HG03066 (cell line): ENCODE results near the gene ENO1.

Source experiments
- ATAC-seq: cut with Tn5 transposase; IDR thresholded peaks from one replicate; pipeline ENCODE4 v1.9.1; 2021; ENCODE audit warnings: low read depth; ENCODE audit not compliant: unreplicated experiment

The ENO1 gene

GRCh38 chr1:8871965-8872399 lies 6.5 kb downstream of the ENO1 start:
- ATAC-seq, result no peak

- no peak for ATAC-seq
Observed at GRCh38 chr1:8871539-8871935, 6.9 kb downstream of the ENO1 start.

- no peak for ATAC-seq
Observed at GRCh38 chr1:8870616-8871538, 7.6 kb downstream of the ENO1 start.

GRCh38 chr1:8870103-8870502 lies 8.4 kb downstream of the ENO1 start:
- no peak for ATAC-seq

- ATAC-seq, result no peak
Observed at GRCh38 chr1:8867878-8868567, 10.5 kb downstream of the ENO1 start.

GRCh38 chr1:8866792-8867415 lies 11.6 kb downstream of the ENO1 start:
- no peak for ATAC-seq

GRCh38 chr1:8866173-8866791 lies 12.2 kb downstream of the ENO1 start:
- no peak for ATAC-seq

- no peak for ATAC-seq
Observed at GRCh38 chr1:8864713-8865344, 13.7 kb downstream of the ENO1 start.

GRCh38 chr1:8863794-8864233 lies 14.7 kb downstream of the ENO1 start:
- ATAC-seq, result no peak

GRCh38 chr1:8863138-8863537 lies 15.3 kb downstream of the ENO1 start:
- no peak for ATAC-seq

GRCh38 chr1:8862528-8862927 lies 16.0 kb downstream of the ENO1 start:
- no peak for ATAC-seq

- no peak for ATAC-seq
Observed at GRCh38 chr1:8860738-8861516, 17.6 kb downstream of the ENO1 start.

- ATAC-seq, result no peak
Observed at GRCh38 chr1:8858888-8859706, 19.4 kb downstream of the ENO1 start.

GRCh38 chr1:8858112-8858668 lies 20.3 kb downstream of the ENO1 start:
- ATAC-seq, result no peak

GRCh38 chr1:8856689-8857412 lies 21.6 kb downstream of the ENO1 start:
- ATAC-seq, result no peak

- no peak for ATAC-seq
Observed at GRCh38 chr1:8854240-8854639, 24.2 kb downstream of the ENO1 start.

- ATAC-seq, result no peak
Observed at GRCh38 chr1:8851060-8851459, 27.4 kb downstream of the ENO1 start.
